ENCODE measurements around the gene STK32A. TPM values are rescaled to one million over a fixed set of nuclear protein-coding genes. Genes with fewer than 3 reads are reported as not detected.

Gene STK32A
- total and polyA plus RNA-seq, 9 of the 15 experiments (the other 6 are each of a cell fraction or from before 2014, with no cell fraction given): not detected

GRCh38 chr5:147190331-147190730 lies 44.5 kb upstream of the STK32A start:
- ATAC-seq (no peak), FAIRE-seq (no peak), DNase-seq (ENCODE audit: extremely low read depth in 1 of 4, low spot score in 3 of 4) (no peak)
- no peaks in the 10 kb centered on the region for H3K9me3 ChIP-seq (replicated peaks; ENCODE audit: control insufficient read depth, insufficient read depth, low read depth, low read length)
- no peaks in the 10 kb centered on the region for H3K4me1 ChIP-seq (replicated peaks in 1 of 2; ENCODE audit: control insufficient read depth in 2 of 2, insufficient read depth in 2 of 2, low read length in 2 of 2)
- no peaks in the 10 kb centered on the region for H3K79me2 ChIP-seq (ENCODE audit: control insufficient read depth, insufficient read depth, low read length)
- no peak overlapping the region for H3K4me3 ChIP-seq
- POLR2A ChIA-PET: no interaction called here
- H3K9me1 ChIP-seq (ENCODE audit: control insufficient read depth, insufficient read depth, low read length): no peaks in the 10 kb centered on the region
- no peaks in the 10 kb centered on the region for H3K36me3 ChIP-seq (ENCODE audit: control insufficient read depth, insufficient read depth, low read length)
- no peak overlapping the region for H3K27ac ChIP-seq (ENCODE audit: extremely low read depth, low read depth, low read length)
- H3K9ac ChIP-seq (ENCODE audit: insufficient read depth in 1 of 2, low read depth in 2 of 2, low read length in 2 of 2): no peak overlapping the region
- no peaks in the 10 kb centered on the region for H3K27me3 ChIP-seq (ENCODE audit: control insufficient read depth in 2 of 2, insufficient read depth in 2 of 2, low read length in 2 of 2)
- in situ Hi-C loops (cut with MboI) (no loop called here), intact Hi-C loops (cut with micrococcal nuclease) (no loop called here)
- H2AFZ ChIP-seq (ENCODE audit: low read depth, low read length): no peak overlapping the region
- no peak for TF ChIP-seq CREBBP (IDR thresholded peaks at IDR 0.05; ENCODE audit: low read depth, low read length)
- TF ChIP-seq ZNF24 (IDR thresholded peaks at IDR 0.05): no peak
- TF ChIP-seq FOS (IDR thresholded peaks at IDR 0.05; ENCODE audit: extremely low read depth, insufficient read length): no peak
- no peak for TF ChIP-seq ZNF584 (CRISPR knock-in tag; IDR thresholded peaks at IDR 0.05; ENCODE audit: low read depth)
- no peak for TF ChIP-seq ZNF764 (CRISPR knock-in tag; IDR thresholded peaks at IDR 0.05; ENCODE audit: low read depth)
- TF ChIP-seq CCNT2 (IDR thresholded peaks at IDR 0.05; ENCODE audit: borderline replicate concordance, extremely low read depth, insufficient read length, low read depth, low read length): no peak
- TF ChIP-seq ZNF518B (CRISPR knock-in tag; IDR thresholded peaks at IDR 0.05): no peak
- TF ChIP-seq CHD4 (IDR thresholded peaks at IDR 0.05; ENCODE audit: insufficient read depth, insufficient replicate concordance, low read depth, low read length, poor library complexity, severe bottlenecking): no peak
- TF ChIP-seq SMAD4 (CRISPR knock-in tag; conservative IDR thresholded peaks at IDR 0.05): no peak
- no peak for TF ChIP-seq THRAP3 (IDR thresholded peaks at IDR 0.05; ENCODE audit: borderline replicate concordance)
- BruUV-seq (replicated peaks): no TSS peak
- H4K20me1 ChIP-seq (replicated peaks; ENCODE audit: control insufficient read depth, insufficient read depth, low read length): no peaks in the 10 kb centered on the region
- CTCF ChIA-PET (ENCODE audit: low intra/inter-chr PET ratio): no interaction called here
- 0% methylated on average over 1 of the region's 1 CpG for WGBS (ENCODE audit: insufficient coverage, low coverage, missing lambda C conversion rate)
- no peak overlapping the region for H3K4me2 ChIP-seq (ENCODE audit: insufficient read depth, low read length)
